ENCODE measurements around the gene SMG5. TPM values are rescaled to one million over a fixed set of nuclear protein-coding genes. Genes with fewer than 3 reads are reported as not detected.

Gene SMG5
- total and polyA plus RNA-seq, 2 experiments from 2014 or later: 25.9 to 118 TPM

DNA sequence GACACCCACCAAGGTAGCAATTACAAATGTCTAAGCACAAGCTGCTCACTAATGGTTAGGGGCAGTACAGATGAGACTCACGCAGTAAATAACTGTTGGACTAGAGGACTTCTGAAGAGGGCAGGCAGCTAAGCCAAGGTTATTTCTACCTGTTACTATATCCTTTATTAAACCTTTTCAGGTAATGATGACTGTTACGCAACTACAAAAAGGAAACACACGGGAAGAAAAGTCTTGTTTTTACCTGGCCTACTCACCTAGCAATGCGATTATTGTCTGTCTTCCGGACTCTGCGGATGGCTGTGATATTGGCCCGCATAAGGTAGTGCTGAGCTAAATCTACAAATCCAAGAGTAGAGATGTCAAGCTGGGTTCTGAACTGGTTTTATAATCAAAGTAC lies 34.3 kb upstream of the SMG5 start (continued):
- TF ChIP-seq, protein P1, sequence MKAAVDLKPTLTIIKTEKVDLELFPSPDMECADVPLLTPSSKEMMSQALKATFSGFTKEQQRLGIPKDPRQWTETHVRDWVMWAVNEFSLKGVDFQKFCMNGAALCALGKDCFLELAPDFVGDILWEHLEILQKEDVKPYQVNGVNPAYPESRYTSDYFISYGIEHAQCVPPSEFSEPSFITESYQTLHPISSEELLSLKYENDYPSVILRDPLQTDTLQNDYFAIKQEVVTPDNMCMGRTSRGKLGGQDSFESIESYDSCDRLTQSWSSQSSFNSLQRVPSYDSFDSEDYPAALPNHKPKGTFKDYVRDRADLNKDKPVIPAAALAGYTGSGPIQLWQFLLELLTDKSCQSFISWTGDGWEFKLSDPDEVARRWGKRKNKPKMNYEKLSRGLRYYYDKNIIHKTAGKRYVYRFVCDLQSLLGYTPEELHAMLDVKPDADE (IDR thresholded peaks at IDR 0.05): no peak
- no peak for TF ChIP-seq CREB1 (CRISPR knock-in tag; IDR thresholded peaks at IDR 0.05; ENCODE audit: low read depth)

- Mint-ChIP-seq H3K4me3 (no peak overlapping the region), H3K27ac (no peak overlapping the region), H3K9me3 (no peaks in the 10 kb centered on the region), H3K27me3 (ENCODE audit: insufficient read depth, low read depth, poor library complexity) (peaks cover 4% of the 10 kb centered on the region), H3K4me1 (no peaks in the 10 kb centered on the region), H3K36me3 (ENCODE audit: low read depth) (peaks cover 93% of the 10 kb centered on the region)
- no peak for DNase-seq (ENCODE audit: low spot score)
- Histone ChIP-seq H3K4me1 (ENCODE audit: insufficient read depth) (no peaks in the 10 kb centered on the region), H3K9me2 (ENCODE audit: insufficient read depth) (no peaks in the 10 kb centered on the region), H3K36me3 (ENCODE audit: insufficient read depth) (peaks cover 88% of the 10 kb centered on the region), H2AFZ (no peak overlapping the region), H3K27me3 (ENCODE audit: insufficient read depth) (no peaks in the 10 kb centered on the region), H3F3A (replicated peaks; ENCODE audit: low read depth) (peaks cover 55% of the 10 kb centered on the region), H3K27ac (ENCODE audit: low read depth) (no peak overlapping the region), H3K79me2 (replicated peaks; ENCODE audit: insufficient read depth) (no peaks in the 10 kb centered on the region; the same call in 1 of the 2 replicates), H3K4me2 (no peak overlapping the region), H3K4me3 (no peak overlapping the region), H4K20me1 (replicated peaks; ENCODE audit: insufficient read depth) (peaks cover 24% of the 10 kb centered on the region)
- no peak for ATAC-seq
- TF ChIP-seq POLR2AphosphoS5 (IDR thresholded peaks at IDR 0.05; ENCODE audit: low read depth) (no peak), NANOG (IDR thresholded peaks at IDR 0.05; ENCODE audit: borderline replicate concordance) (no peak), STAT1 (IDR thresholded peaks at IDR 0.05; ENCODE audit: unreplicated experiment) (no peak), ZNF331 (CRISPR knock-in tag; IDR thresholded peaks at IDR 0.05; ENCODE audit: low read depth) (no peak), CTCF (conservative IDR thresholded peaks at IDR 0.05; ENCODE audit: low read depth in 2 of 2) (no peak), EZH2 (IDR thresholded peaks at IDR 0.05; ENCODE audit: low read depth, unreplicated experiment) (no peak), CREB1 (CRISPR knock-in tag; IDR thresholded peaks at IDR 0.05; ENCODE audit: low read depth) (no peak), EZH2phosphoT487 (IDR thresholded peaks at IDR 0.05; ENCODE audit: unreplicated experiment) (no peak), ZNF114 (CRISPR knock-in tag; IDR thresholded peaks at IDR 0.05) (no peak), JUNB (IDR thresholded peaks at IDR 0.05; ENCODE audit: unreplicated experiment) (no peak)
- TF ChIP-seq, protein P1 (IDR thresholded peaks at IDR 0.05): no peak
- TF ChIP-seq, protein P2, sequence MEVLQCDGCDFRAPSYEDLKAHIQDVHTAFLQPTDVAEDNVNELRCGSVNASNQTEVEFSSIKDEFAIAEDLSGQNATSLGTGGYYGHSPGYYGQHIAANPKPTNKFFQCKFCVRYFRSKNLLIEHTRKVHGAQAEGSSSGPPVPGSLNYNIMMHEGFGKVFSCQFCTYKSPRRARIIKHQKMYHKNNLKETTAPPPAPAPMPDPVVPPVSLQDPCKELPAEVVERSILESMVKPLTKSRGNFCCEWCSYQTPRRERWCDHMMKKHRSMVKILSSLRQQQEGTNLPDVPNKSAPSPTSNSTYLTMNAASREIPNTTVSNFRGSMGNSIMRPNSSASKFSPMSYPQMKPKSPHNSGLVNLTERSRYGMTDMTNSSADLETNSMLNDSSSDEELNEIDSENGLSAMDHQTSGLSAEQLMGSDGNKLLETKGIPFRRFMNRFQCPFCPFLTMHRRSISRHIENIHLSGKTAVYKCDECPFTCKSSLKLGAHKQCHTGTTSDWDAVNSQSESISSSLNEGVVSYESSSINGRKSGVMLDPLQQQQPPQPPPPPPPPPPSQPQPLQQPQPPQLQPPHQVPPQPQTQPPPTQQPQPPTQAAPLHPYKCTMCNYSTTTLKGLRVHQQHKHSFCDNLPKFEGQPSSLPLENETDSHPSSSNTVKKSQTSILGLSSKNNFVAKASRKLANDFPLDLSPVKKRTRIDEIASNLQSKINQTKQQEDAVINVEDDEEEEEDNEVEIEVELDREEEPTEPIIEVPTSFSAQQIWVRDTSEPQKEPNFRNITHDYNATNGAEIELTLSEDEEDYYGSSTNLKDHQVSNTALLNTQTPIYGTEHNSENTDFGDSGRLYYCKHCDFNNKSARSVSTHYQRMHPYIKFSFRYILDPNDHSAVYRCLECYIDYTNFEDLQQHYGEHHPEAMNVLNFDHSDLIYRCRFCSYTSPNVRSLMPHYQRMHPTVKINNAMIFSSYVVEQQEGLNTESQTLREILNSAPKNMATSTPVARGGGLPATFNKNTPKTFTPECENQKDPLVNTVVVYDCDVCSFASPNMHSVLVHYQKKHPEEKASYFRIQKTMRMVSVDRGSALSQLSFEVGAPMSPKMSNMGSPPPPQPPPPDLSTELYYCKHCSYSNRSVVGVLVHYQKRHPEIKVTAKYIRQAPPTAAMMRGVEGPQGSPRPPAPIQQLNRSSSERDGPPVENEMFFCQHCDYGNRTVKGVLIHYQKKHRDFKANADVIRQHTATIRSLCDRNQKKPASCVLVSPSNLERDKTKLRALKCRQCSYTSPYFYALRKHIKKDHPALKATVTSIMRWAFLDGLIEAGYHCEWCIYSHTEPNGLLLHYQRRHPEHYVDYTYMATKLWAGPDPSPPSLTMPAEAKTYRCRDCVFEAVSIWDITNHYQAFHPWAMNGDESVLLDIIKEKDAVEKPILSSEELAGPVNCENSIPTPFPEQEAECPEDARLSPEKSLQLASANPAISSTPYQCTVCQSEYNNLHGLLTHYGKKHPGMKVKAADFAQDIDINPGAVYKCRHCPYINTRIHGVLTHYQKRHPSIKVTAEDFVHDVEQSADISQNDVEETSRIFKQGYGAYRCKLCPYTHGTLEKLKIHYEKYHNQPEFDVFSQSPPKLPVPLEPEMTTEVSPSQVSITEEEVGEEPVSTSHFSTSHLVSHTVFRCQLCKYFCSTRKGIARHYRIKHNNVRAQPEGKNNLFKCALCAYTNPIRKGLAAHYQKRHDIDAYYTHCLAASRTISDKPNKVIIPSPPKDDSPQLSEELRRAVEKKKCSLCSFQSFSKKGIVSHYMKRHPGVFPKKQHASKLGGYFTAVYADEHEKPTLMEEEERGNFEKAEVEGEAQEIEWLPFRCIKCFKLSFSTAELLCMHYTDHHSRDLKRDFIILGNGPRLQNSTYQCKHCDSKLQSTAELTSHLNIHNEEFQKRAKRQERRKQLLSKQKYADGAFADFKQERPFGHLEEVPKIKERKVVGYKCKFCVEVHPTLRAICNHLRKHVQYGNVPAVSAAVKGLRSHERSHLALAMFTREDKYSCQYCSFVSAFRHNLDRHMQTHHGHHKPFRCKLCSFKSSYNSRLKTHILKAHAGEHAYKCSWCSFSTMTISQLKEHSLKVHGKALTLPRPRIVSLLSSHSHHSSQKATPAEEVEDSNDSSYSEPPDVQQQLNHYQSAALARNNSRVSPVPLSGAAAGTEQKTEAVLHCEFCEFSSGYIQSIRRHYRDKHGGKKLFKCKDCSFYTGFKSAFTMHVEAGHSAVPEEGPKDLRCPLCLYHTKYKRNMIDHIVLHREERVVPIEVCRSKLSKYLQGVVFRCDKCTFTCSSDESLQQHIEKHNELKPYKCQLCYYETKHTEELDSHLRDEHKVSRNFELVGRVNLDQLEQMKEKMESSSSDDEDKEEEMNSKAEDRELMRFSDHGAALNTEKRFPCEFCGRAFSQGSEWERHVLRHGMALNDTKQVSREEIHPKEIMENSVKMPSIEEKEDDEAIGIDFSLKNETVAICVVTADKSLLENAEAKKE (CRISPR knock-in tag; IDR thresholded peaks at IDR 0.05): no peak
Observed at GRCh38 chr1:156310962-156311361, 28.3 kb upstream of the SMG5 start.

Measured in GM23338 (cell line).